Measurements from ENCODE around the gene OR2V2. TPM values are rescaled to one million over a fixed set of nuclear protein-coding genes. Genes with fewer than 3 reads are reported as not detected.
A peak's percentile ranks its signal among the peaks of the same experiment; 100 is the strongest.

The OR2V2 gene
- total RNA-seq, 1 experiment from 2014 or later = not detected

DNA sequence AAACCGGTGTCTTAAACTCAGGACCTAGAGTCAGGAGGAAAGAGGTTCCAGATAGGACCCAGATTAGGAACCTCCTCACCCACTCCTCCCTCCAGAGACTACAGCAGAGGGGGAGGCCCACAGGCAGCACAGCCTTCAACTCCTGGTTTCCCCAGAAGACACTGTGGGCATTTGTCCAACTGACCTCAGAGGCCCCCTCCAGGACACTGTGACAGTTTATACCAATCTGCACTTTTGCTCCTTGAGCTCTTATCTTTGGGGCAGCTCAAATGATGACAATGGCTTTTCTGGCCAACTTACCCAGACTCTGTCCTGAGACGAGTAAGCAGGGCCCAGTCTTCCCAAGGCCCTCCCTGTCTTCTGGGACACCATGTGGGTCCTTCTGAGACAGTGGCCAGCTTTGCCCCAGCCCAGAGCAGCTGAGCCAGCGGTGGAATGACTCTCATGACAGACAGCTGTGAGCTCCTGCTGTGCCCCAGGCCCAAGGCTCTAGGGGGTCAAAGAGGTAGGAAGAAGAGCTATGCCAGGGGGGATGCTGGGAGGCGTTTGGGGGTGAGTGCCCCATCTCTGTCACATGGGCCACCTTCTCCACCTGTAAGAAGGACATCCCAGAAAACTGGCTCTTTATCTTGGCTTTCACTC lies 14.3 kb downstream of the OR2V2 start:
- peak overlapping the region; percentile 84 for H2BK12ac ChIP-seq (ENCODE audit: insufficient read length, low read depth, low read length)
- no peak overlapping the region for H2AK5ac ChIP-seq (ENCODE audit: insufficient read length, low read length)
- H2AFZ ChIP-seq (ENCODE audit: low read length) = no peak overlapping the region
- H2BK20ac ChIP-seq (ENCODE audit: low read depth, low read length, poor library complexity, severe bottlenecking) = no peak overlapping the region
- Mint-ChIP-seq H3K4me1 (peaks cover 19 to 28% of the 10 kb centered on the region in 2 experiments), H3K9me3 (no peaks in the 10 kb centered on the region; a peak in 4 of 5 replicates), H3K4me3 (peak overlapping the region; percentile 56 to 70; a peak in 3 of 5 replicates), H3K27ac (peak overlapping the region in 1 of 3 experiments; percentile 99; a peak in 2 of 7 replicates), H3K27me3 (ENCODE audit: low read depth) (peaks cover 42% of the 10 kb centered on the region), H3K36me3 (ENCODE audit: insufficient read depth in 1 of 3, low read depth in 3 of 3) (no peaks in the 10 kb centered on the region; a peak in 1 of 7 replicates)
- TF ChIP-seq, protein P1, sequence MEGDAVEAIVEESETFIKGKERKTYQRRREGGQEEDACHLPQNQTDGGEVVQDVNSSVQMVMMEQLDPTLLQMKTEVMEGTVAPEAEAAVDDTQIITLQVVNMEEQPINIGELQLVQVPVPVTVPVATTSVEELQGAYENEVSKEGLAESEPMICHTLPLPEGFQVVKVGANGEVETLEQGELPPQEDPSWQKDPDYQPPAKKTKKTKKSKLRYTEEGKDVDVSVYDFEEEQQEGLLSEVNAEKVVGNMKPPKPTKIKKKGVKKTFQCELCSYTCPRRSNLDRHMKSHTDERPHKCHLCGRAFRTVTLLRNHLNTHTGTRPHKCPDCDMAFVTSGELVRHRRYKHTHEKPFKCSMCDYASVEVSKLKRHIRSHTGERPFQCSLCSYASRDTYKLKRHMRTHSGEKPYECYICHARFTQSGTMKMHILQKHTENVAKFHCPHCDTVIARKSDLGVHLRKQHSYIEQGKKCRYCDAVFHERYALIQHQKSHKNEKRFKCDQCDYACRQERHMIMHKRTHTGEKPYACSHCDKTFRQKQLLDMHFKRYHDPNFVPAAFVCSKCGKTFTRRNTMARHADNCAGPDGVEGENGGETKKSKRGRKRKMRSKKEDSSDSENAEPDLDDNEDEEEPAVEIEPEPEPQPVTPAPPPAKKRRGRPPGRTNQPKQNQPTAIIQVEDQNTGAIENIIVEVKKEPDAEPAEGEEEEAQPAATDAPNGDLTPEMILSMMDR (conservative IDR thresholded peaks at IDR 0.05) = no peak
- H3K4me2 ChIP-seq (ENCODE audit: insufficient read depth, insufficient read length, low read length) = no peak overlapping the region
- H3K4ac ChIP-seq (ENCODE audit: low read depth, low read length) = no peak overlapping the region; the same call in 1 of the 2 replicates
- no peak overlapping the region for H3K27ac ChIP-seq (ENCODE audit: insufficient read length, low read depth, low read length)
- no peak overlapping the region for H2BK5ac ChIP-seq (ENCODE audit: insufficient read length, low read length)
- no peak for DNase-seq
- peak overlapping the region; percentile 89 for H3K18ac ChIP-seq (ENCODE audit: insufficient read length, low read depth, low read length)
- H3K9ac ChIP-seq (ENCODE audit: extremely low read depth, insufficient read length, low read length) = no peak overlapping the region
- no peaks in the 10 kb centered on the region for H4K20me1 ChIP-seq (ENCODE audit: control insufficient read depth, insufficient read depth, insufficient read length)
- no peak overlapping the region for H3K23ac ChIP-seq (ENCODE audit: insufficient read length, low read depth, low read length)
- no CpG with 5 or more reads among the region's 4 CpGs for WGBS (ENCODE audit: extremely low coverage, insufficient read length, low lambda C conversion rate)
- H3K4me1 ChIP-seq (ENCODE audit: insufficient read depth, low read length) = no peaks in the 10 kb centered on the region
- H3K23me2 ChIP-seq (ENCODE audit: insufficient read length, low read depth, low read length, poor library complexity, severe bottlenecking) = peaks cover 8% of the 10 kb centered on the region
- H4K5ac ChIP-seq (ENCODE audit: insufficient read length, low read depth, low read length) = no peak overlapping the region
- no peaks in the 10 kb centered on the region for H3K79me1 ChIP-seq (ENCODE audit: insufficient read depth, low read depth, low read length, poor library complexity, severe bottlenecking)
- H2BK15ac ChIP-seq (ENCODE audit: low read depth, low read length) = no peak overlapping the region
- H3K56ac ChIP-seq (ENCODE audit: insufficient read length, low read depth, low read length) = no peak overlapping the region
- H2BK120ac ChIP-seq (ENCODE audit: low read depth, low read length, poor library complexity, severe bottlenecking) = no peak overlapping the region
- no peaks in the 10 kb centered on the region for H3K79me2 ChIP-seq (ENCODE audit: insufficient read depth, low read length)
- peak overlapping the region; percentile 10 for H3T11ph ChIP-seq (ENCODE audit: low read length)
- no peaks in the 10 kb centered on the region for H3K27me3 ChIP-seq (ENCODE audit: insufficient read depth, low read length)
- H3K14ac ChIP-seq (ENCODE audit: insufficient read depth, low read length) = peak overlapping the region; percentile 45; the same call in 1 of the 2 replicates
- H3K9me3 ChIP-seq (ENCODE audit: control insufficient read depth, low read depth, low read length) = no peaks in the 10 kb centered on the region
- no peak overlapping the region for H4K91ac ChIP-seq (ENCODE audit: insufficient read length, low read depth, low read length)
- H4K8ac ChIP-seq (replicated peaks; ENCODE audit: insufficient read length, low read depth, low read length) = no peak overlapping the region

All from H9 (cell line).